GM12878 (cell line): ENCODE measurements around the gene RALGAPA1. TPM values are rescaled to one million over a fixed set of nuclear protein-coding genes. Genes with fewer than 3 reads are reported as not detected.

ENCODE experiments used
- ATAC-seq: fragments of 200-7000 bp; cut with Tn5 transposase; 3 replicates; pipeline ENCODE4 v1.9.1; 2020; ENCODE audit warnings: mild to moderate bottlenecking, moderate library complexity
- BruUV-seq: library from RNA; stranded (reverse); fragments of 400-500 nt; replicated peaks from 2 replicates; lab custom pipeline; 2021; lab: Mats Ljungman, UMichigan
- CTCF ChIA-PET: fragments of 300-600 bp; sonication (Branson Sonifier 250); formaldehyde crosslinking; extraction: SDS; loops from one replicate; lab custom pipeline; 2021; ENCODE audit warnings: inconsistent platforms; lab: Yijun Ruan, JAX
- POLR2A ChIA-PET: fragments of 350-600 bp; formaldehyde crosslinking; extraction: SDS; loops from one replicate; lab custom pipeline; 2021; ENCODE audit warnings: inconsistent platforms; lab: Charles Lee
- RAD21 ChIA-PET: fragments of 300-600 bp; sonication (Branson Sonifier 250); formaldehyde crosslinking; loops from one replicate; lab custom pipeline; 2023; ENCODE audit warnings: antibody characterized with exemption; ENCODE audit not compliant: unreplicated experiment; lab: Charles Lee
- SMC1A ChIA-PET: fragments of 300-600 bp; sonication (Branson Sonifier 250); formaldehyde crosslinking; loops from one replicate; lab custom pipeline; 2023; ENCODE audit not compliant: unreplicated experiment, uncharacterized antibody; lab: Charles Lee
- DNase-seq: peaks from one replicate; pipeline ENCODE4 v3.0.0-alpha.2; 2011; ENCODE audit warnings: low read depth, low spot score
- FAIRE-seq: peaks from 3 replicates; lab custom pipeline; 2011; peaks lifted over from hg19 to GRCh38; lab: Jason Lieb, UNC
- H2AFZ ChIP-seq: 2 replicates; pipeline ENCODE4 v1.6.0; 2011; ENCODE audit warnings: low read depth, low read length, control low read depth; ENCODE audit not compliant: control insufficient read depth
- H3K27ac ChIP-seq: 2 replicates; pipeline ENCODE4 v1.5.1; 2011; ENCODE audit warnings: control low read depth; ENCODE audit not compliant: control insufficient read depth, insufficient read depth
- H3K27me3 ChIP-seq, 2 experiments: replicated peaks in 1 of 2; 2 replicates each; pipeline versions ENCODE4 v1.6.0 to v1.6.1; 2011; ENCODE audit warnings: low read length in 1 of 2; ENCODE audit not compliant: control insufficient read depth in 2 of 2, insufficient read depth in 2 of 2
- H3K36me3 ChIP-seq, 2 experiments: 2 replicates each; pipeline ENCODE4 v1.5.1; 2011; ENCODE audit warnings: low read length in 1 of 2; ENCODE audit not compliant: control insufficient read depth in 2 of 2, insufficient read depth in 2 of 2
- H3K4me1 ChIP-seq: 2 replicates; pipeline ENCODE4 v1.6.1; 2011; ENCODE audit warnings: mild to moderate bottlenecking, low read length, moderate library complexity, mixed read lengths; ENCODE audit not compliant: control insufficient read depth, insufficient read depth
- H3K4me2 ChIP-seq: 2 replicates; pipeline ENCODE4 v1.6.0; 2011; ENCODE audit warnings: control low read depth; ENCODE audit not compliant: control insufficient read depth, insufficient read depth
- H3K4me3 ChIP-seq: fragments of 200-600 bp; sonication (generic); 2 replicates; pipeline ENCODE4 v1.5.1; 2016
- H3K79me2 ChIP-seq: 2 replicates; pipeline ENCODE4 v1.6.0; 2011; ENCODE audit warnings: low read length; ENCODE audit not compliant: control insufficient read depth, insufficient read depth
- H3K9ac ChIP-seq: 2 replicates; pipeline ENCODE4 v1.8.0; 2011; ENCODE audit warnings: low read length, control low read depth, mixed read lengths; ENCODE audit not compliant: control insufficient read depth, insufficient read depth
- H3K9me3 ChIP-seq: replicated peaks from 3 replicates; pipeline ENCODE4 v1.5.1; 2011; ENCODE audit warnings: mild to moderate bottlenecking, low read length; ENCODE audit not compliant: control insufficient read depth, insufficient read depth
- H4K20me1 ChIP-seq: 2 replicates; pipeline ENCODE4 v1.6.0; 2011; ENCODE audit not compliant: control insufficient read depth, insufficient read depth
- ATF3 ChIP-seq: IDR thresholded peaks from 2 replicates; pipeline ENCODE4 v1.6.1; 2011; ENCODE audit warnings: low read depth, mild to moderate bottlenecking, low read length, moderate library complexity, borderline replicate concordance; ENCODE audit errors: extremely low read depth
- KAT2A ChIP-seq: conservative IDR thresholded peaks from 2 replicates; pipeline ENCODE4 v1.6.1; 2011; ENCODE audit warnings: low read depth, low read length; ENCODE audit not compliant: control insufficient read depth
- MLLT1 ChIP-seq: fragments of 450-650 bp; IDR thresholded peaks from 2 replicates; pipeline ENCODE4 v1.6.1; 2016; ENCODE audit warnings: mild to moderate bottlenecking
- SKIL ChIP-seq: fragments of 450-650 bp; IDR thresholded peaks from 2 replicates; pipeline ENCODE4 v1.6.1; 2017; ENCODE audit warnings: mild to moderate bottlenecking, low read depth, inconsistent platforms; ENCODE audit not compliant: poor library complexity, severe bottlenecking
- WGBS: methylation state at CpG from one replicate; pipeline ENCODE4 v1.1.6; 2016; ENCODE audit warnings: low lambda C conversion rate; ENCODE audit not compliant: insufficient replicate concordance, insufficient coverage; ENCODE audit errors: missing lambda C conversion rate; 5-methylcytosine and 5-hydroxymethylcytosine counted together
- in situ Hi-C: fragments of 300-500 bp; cut with MboI; formaldehyde crosslinking; loops from 9 replicates; pipeline ENCODE4 v1.14.3; 2018; ENCODE audit warnings: mixed read lengths
- intact Hi-C: fragments of 100-400 bp; cut with micrococcal nuclease; formaldehyde crosslinking; loops from one replicate; pipeline ENCODE4 v1.14.2; 2022; ENCODE audit not compliant: unreplicated experiment
- polyA plus RNA-seq, 11 experiments: library from polyadenylated mRNA; depleted of rRNA in 4 of 11; unstranded in 6 of 11; stranded (reverse) in 5 of 11; fragments of >200 nt; fragmentation: Nextera tagmentation in 4 of 11; fragmentation: Illumina TruSeq in 1 of 11; extraction: Ambion mirVana in 4 of 11; extraction: Trizol in 1 of 11; gene quantifications; 1 replicate in 1 of 11; 2 replicates in 10 of 11; pipeline versions ENCODE4 v1.2.1 to v1.2.3, GENCODE V29; 2011 to 2016; ENCODE audit warnings: inconsistent platforms in 2 of 11, missing spikeins in 2 of 11, low read depth in 1 of 11
- total RNA-seq, 4 experiments: library from RNA; depleted of rRNA in 3 of 4; stranded (reverse); fragments of >200 nt in 3 of 4; fragmentation: Illumina TruSeq in 1 of 4; extraction: Trizol in 1 of 4; gene quantifications; 2 replicates each; pipeline versions ENCODE4 v1.2.1 to v1.2.3, GENCODE V29; 2013 to 2021

Gene RALGAPA1
- total and polyA plus RNA-seq, 10 of the 15 experiments (the other 5 are each of a cell fraction or from before 2014, with no cell fraction given), result 5.6 to 26.7 (median 14.7) TPM

GRCh38 chr14:35712466-35712865, 96.6 kb downstream of the RALGAPA1 start:
- RAD21 ChIA-PET, result no interaction called here
- in situ Hi-C loops, result no loop called here
- ATAC-seq (no peak), FAIRE-seq (no peak), DNase-seq (no peak)
- no peaks in the 10 kb centered on the region for H3K9me3 ChIP-seq
- H2AFZ ChIP-seq, result no peak overlapping the region
- no peaks in the 10 kb centered on the region for H3K36me3 ChIP-seq
- no peaks in the 10 kb centered on the region for H4K20me1 ChIP-seq
- BruUV-seq, result no TSS peak
- 100% methylated on average over 3 of the region's 3 CpGs for WGBS
- H3K4me3 ChIP-seq, result no peak overlapping the region
- CTCF ChIA-PET, result interaction anchor here (0.5 to 1.7 kb wide), 3 partner anchors 10 to 105 kb away, joined by 4 to 6 read pairs (median 5); no protein-coding TSS in a partner anchor
- intact Hi-C loops, result no loop called here
- no peak overlapping the region for H3K9ac ChIP-seq
- H3K4me1 ChIP-seq, result no peaks in the 10 kb centered on the region
- H3K4me2 ChIP-seq, result no peak overlapping the region
- POLR2A ChIA-PET, result no interaction called here
- no peak overlapping the region for H3K27ac ChIP-seq
- H3K79me2 ChIP-seq, result no peaks in the 10 kb centered on the region
- SMC1A ChIA-PET, result interaction anchor here (1.1 kb wide), 1 partner anchor 122 kb away, joined by 3 read pairs; no protein-coding TSS in a partner anchor
- no peak for TF ChIP-seq KAT2A
- no peak for TF ChIP-seq ATF3
- no peak for TF ChIP-seq MLLT1
- TF ChIP-seq SKIL, result no peak
- H3K27me3 ChIP-seq, result no peaks in the 10 kb centered on the region
